Tibial nerve (tissue), 4 donors: ENCODE data around the gene EPS8L1.

Experiments
- CTCF ChIP-seq, 5 experiments: fragments of 200-600 bp in 3 of 5; fragments of 450-650 bp in 2 of 5; sonication (generic) in 3 of 5; IDR thresholded peaks; one replicate each; pipeline ENCODE4 v1.5.1; 2016 to 2019; ENCODE audit warnings: antibody characterized with exemption in 5 of 5, mild to moderate bottlenecking in 3 of 5, moderate library complexity in 2 of 5
- EP300 ChIP-seq, 2 donors: sonication (generic); formaldehyde crosslinking; IDR thresholded peaks; one replicate each; pipeline ENCODE4 v1.6.1; 2017; ENCODE audit warnings: antibody characterized with exemption in 2 of 2, mild to moderate bottlenecking in 1 of 2
- POLR2A ChIP-seq, 2 donors: fragments of 450-650 bp; IDR thresholded peaks; one replicate each; pipeline ENCODE4 v1.6.1; 2017; ENCODE audit warnings: antibody characterized with exemption in 2 of 2, mild to moderate bottlenecking in 2 of 2, moderate library complexity in 2 of 2

- TF ChIP-seq CTCF (IDR thresholded peaks at IDR 0.05), result no peak
- TF ChIP-seq POLR2A (IDR thresholded peaks at IDR 0.05), result no peak
- no peak for TF ChIP-seq EP300 (IDR thresholded peaks at IDR 0.05)
These were observed 14.9 kb downstream of the EPS8L1 start for GRCh38 chr19:55090564-55090963.
